Osteocyte (in vitro differentiated cells): ENCODE measurements around the gene MUC2. TPM values are rescaled to one million over a fixed set of nuclear protein-coding genes. Genes with fewer than 3 reads are reported as not detected.

Experiments used
- DNase-seq: peaks from one replicate; pipeline ENCODE4 v3.0.0; 2021; ENCODE audit warnings: mixed read lengths; ENCODE audit not compliant: unreplicated experiment; ENCODE audit errors: extremely low spot score
- H3K27ac Mint-ChIP-seq: one replicate; pipeline ENCODE4 v1.8.0; 2021; ENCODE audit warnings: mild to moderate bottlenecking, mixed read lengths; ENCODE audit not compliant: unreplicated experiment
- H3K27me3 Mint-ChIP-seq: one replicate; pipeline ENCODE4 v1.8.0; 2021; ENCODE audit warnings: mixed read lengths; ENCODE audit not compliant: unreplicated experiment
- H3K36me3 Mint-ChIP-seq: one replicate; pipeline ENCODE4 v1.8.0; 2021; ENCODE audit warnings: mixed read lengths; ENCODE audit not compliant: unreplicated experiment
- H3K4me1 Mint-ChIP-seq: one replicate; pipeline ENCODE4 v1.8.0; 2021; ENCODE audit warnings: mixed read lengths; ENCODE audit not compliant: unreplicated experiment
- H3K4me3 Mint-ChIP-seq: one replicate; pipeline ENCODE4 v1.8.0; 2021; ENCODE audit warnings: mild to moderate bottlenecking, moderate library complexity, mixed read lengths; ENCODE audit not compliant: unreplicated experiment
- H3K9me3 Mint-ChIP-seq: one replicate; pipeline ENCODE4 v1.8.0; 2021; ENCODE audit warnings: mixed read lengths; ENCODE audit not compliant: unreplicated experiment
- total RNA-seq: library from RNA; stranded (reverse); gene quantifications from 2 replicates; pipeline ENCODE4 v1.2.1, GENCODE V29; 2021
- TF ChIP-seq, protein P1 (sequence below): fragments of 200-600 bp; sonication (generic); IDR thresholded peaks from 2 replicates; pipeline ENCODE4 v1.5.0; 2021; ENCODE audit warnings: antibody characterized with exemption, mild to moderate bottlenecking, moderate library complexity

The MUC2 gene
- total RNA-seq, 1 donor from 2014 or later: not detected

DNA sequence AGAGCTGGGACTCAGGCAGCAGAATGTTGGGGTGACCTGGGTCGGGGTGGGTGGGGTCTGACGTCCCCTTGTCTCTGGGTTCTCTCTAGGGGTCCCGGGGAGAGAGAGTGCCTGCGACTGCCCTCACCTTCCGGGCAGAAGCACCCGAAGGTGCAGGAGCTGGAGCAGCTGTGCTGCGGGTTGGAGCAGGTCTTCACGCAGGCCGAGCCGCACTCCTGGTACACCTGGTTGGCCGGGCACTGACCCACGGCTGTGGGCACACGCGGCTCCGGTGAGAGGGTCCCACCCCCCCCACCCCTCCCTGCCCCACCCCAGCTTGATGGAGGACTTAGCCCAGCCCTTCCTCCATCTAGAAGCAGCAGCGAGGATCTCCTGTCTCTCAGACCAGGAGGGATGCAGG, 44.6 kb upstream of the MUC2 start:
- Mint-ChIP-seq H3K36me3 (no peaks in the 10 kb centered on the region), H3K9me3 (no peaks in the 10 kb centered on the region), H3K4me1 (no peaks in the 10 kb centered on the region), H3K4me3 (no peak overlapping the region), H3K27ac (no peak overlapping the region), H3K27me3 (no peaks in the 10 kb centered on the region)
- TF ChIP-seq, protein P1, sequence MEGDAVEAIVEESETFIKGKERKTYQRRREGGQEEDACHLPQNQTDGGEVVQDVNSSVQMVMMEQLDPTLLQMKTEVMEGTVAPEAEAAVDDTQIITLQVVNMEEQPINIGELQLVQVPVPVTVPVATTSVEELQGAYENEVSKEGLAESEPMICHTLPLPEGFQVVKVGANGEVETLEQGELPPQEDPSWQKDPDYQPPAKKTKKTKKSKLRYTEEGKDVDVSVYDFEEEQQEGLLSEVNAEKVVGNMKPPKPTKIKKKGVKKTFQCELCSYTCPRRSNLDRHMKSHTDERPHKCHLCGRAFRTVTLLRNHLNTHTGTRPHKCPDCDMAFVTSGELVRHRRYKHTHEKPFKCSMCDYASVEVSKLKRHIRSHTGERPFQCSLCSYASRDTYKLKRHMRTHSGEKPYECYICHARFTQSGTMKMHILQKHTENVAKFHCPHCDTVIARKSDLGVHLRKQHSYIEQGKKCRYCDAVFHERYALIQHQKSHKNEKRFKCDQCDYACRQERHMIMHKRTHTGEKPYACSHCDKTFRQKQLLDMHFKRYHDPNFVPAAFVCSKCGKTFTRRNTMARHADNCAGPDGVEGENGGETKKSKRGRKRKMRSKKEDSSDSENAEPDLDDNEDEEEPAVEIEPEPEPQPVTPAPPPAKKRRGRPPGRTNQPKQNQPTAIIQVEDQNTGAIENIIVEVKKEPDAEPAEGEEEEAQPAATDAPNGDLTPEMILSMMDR: no peak
- DNase-seq: no peak

DNA sequence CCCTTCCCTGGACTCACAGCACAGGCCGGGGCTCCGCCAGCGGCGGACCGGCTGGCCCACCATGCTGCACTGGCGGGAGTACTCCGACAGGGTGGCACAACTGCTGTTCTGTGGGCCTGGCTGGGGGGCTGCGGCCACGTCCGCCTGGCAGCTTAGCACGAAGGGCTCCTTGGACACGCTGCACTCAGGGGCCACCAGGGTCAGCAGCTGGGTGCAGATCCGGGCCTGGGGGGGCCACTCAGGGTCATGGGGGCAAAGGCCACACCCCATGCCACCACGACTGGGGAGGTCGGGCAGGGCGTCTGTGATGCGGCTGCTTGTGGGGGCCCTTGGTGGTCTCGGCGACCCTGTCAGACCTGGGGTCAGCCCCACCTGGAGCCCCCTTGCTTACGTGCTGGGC, 44.1 kb upstream of the MUC2 start:
- Mint-ChIP-seq H3K4me3 (no peak overlapping the region), H3K36me3 (no peaks in the 10 kb centered on the region), H3K27me3 (no peaks in the 10 kb centered on the region), H3K4me1 (no peaks in the 10 kb centered on the region), H3K9me3 (no peaks in the 10 kb centered on the region), H3K27ac (no peak overlapping the region)
- DNase-seq: no peak
- TF ChIP-seq, protein P1: no peak

DNA sequence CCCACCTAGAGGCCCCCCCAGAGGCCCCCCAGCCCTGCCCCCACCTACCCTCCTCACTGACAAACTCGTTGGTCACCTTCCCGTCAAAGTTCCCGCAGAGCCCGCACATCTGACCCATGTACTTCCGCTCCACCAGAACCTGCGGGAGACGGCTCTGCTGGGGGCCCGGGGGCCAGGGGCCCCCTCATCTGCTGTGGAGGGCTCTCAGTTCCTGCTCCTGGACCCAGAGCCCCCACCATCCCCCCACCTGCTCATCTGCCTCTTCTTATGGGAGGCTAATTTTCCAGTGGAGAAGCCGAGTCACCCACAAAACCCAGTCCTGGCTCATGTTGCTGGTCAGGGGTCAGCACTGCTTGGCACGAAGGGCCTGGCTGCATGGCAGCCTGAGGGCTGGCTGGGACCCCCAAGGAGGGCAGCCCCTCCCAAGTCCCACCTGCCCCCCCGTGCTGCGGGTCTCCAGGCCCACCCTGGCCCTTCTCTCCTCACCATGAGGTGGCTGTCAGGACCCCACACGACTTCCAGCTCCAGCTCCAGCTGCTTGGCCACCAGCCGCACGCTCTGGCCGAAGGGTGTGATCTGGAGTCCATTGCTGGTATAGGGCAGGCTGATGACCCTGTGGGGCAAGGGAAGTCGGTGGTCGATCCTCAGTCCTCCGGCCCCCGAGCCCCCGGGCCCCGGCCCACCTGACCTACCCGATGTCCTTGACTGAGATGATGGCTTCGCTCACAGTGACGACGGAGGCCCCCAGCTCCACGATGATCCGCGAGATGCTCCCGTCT, 43.4 kb upstream of the MUC2 start:
- H3K27me3 Mint-ChIP-seq: no peaks in the 10 kb centered on the region
- H3K4me3 Mint-ChIP-seq: no peak overlapping the region
- TF ChIP-seq, protein P1: no peak
- no peaks in the 10 kb centered on the region for H3K4me1 Mint-ChIP-seq
- no peaks in the 10 kb centered on the region for H3K36me3 Mint-ChIP-seq
- DNase-seq: no peak
- H3K27ac Mint-ChIP-seq: no peak overlapping the region
- no peaks in the 10 kb centered on the region for H3K9me3 Mint-ChIP-seq

DNA sequence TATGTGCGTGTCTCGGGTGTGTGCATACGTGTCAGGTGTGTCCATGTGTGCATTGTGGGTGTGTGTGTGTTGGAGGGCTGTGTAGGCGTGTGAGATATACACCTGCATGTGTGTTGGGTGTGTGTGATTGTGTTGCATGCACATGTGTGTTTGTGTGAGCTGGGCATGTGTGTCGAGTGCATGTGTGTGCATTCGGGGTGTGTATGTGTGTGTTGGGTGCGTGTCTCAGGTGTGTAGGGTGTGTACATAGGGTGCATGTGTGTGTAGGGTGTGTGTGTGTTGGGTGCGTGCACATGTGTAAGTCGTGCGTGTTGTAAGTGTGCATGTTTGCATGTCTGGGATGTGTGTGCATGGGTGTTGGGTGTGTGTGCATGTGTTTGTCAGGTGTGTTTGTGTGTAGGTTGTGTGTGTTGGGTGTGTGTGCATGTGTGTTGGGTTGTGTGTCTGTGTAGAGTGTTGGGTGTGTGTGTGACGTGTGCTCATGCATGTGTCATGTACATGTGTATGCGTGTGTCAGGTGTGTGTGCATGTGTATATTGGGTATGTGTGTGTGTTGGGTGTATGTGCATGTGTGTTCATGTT, 42.3 kb upstream of the MUC2 start:
- Mint-ChIP-seq H3K27me3 (no peaks in the 10 kb centered on the region), H3K27ac (no peak overlapping the region), H3K4me1 (no peaks in the 10 kb centered on the region), H3K36me3 (no peaks in the 10 kb centered on the region), H3K4me3 (no peak overlapping the region), H3K9me3 (no peaks in the 10 kb centered on the region)
- TF ChIP-seq, protein P1: no peak
- no peak for DNase-seq

DNA sequence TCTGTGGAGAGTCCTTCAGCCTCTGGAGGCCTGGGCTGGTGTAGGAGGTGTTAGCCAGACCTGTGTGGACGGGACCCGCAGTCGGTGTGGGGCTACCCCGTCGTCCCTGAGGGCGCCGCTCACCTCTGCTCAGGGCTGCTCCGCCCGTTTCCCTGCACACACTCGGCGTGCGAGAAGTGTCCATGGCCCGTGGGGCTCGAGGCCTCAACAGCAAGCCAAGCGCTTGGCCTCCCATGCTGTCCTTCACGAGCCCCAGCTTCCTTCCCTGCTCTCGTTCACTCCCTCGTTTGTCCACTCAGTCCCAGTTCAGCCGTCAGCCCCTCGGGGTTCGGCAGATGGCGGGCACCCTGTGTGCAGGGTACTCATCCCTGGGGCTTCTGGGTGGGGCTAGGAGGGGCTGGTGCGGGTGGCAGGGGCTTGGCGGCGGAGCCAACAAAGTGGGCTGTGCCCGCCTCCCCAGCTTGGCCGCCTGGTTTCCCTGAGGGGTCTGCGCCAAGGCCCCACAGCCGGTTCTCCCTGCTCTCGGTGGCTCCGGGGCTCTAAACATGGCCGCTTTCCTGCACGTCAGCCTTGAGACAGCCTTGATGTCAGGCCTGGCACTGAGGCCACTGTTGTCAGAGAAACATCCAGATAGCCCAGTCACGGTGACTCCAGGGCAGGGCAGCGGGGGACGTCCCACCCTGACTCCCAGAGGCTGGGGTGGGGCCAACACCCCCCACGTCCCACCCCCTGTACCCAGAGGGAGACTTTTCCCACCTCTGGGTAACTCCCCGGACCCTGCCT, 41.5 kb upstream of the MUC2 start:
- Mint-ChIP-seq H3K36me3 (no peaks in the 10 kb centered on the region), H3K4me1 (no peaks in the 10 kb centered on the region), H3K4me3 (no peak overlapping the region), H3K27ac (no peak overlapping the region), H3K9me3 (no peaks in the 10 kb centered on the region), H3K27me3 (no peaks in the 10 kb centered on the region)
- DNase-seq: no peak
- TF ChIP-seq, protein P1: no peak
